GM21526 (cell line): ENCODE data around the gene RCHY1.

Experiments used
- ATAC-seq: cut with Tn5 transposase; IDR thresholded peaks from one replicate; pipeline ENCODE4 v1.9.1; 2021; ENCODE audit warnings: moderate library complexity; ENCODE audit not compliant: unreplicated experiment, low FRiP score

The RCHY1 gene

GRCh38 chr4:75432683-75433082 is 81.5 kb downstream of the RCHY1 start:
- ATAC-seq: peak; percentile 72

- no peak for ATAC-seq
These were observed 85.0 kb downstream of the RCHY1 start for GRCh38 chr4:75429208-75429607.
